Effector CD8-positive, alpha-beta T cell (primary cell): ENCODE results near the gene SLC43A3.

Source experiments
- DNase-seq: peaks from one replicate; lab custom pipeline; 2025; lab: John Stamatoyannopoulos, UW

SLC43A3 gene

GRCh38 chr11:57358543-57358961, 68.4 kb downstream of the SLC43A3 start:
- no peak for DNase-seq

- DNase-seq = no peak
These were observed 69.1 kb downstream of the SLC43A3 start for GRCh38 chr11:57357856-57358255.

DNA sequence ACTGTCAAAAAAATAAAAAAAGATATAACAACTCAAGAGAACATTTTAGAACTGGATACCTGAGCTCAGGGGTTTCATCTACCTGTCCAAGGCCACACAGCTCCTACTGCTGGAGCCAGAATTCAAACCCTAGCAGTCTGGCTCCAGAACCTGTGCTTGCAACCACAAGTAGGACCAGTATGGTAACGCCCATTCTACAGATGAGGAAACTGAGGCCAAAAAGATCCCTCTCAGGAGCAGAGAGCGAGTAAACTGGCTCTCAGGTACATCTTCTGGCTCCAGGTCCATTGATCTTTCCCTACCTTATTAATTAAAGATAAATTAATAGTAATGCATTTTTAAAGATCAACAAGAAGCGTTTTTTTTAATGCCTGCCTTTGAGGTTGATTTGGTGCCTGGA, 69.6 kb downstream of the SLC43A3 start:
- DNase-seq = no peak
